HCT116 (cell line): Measurements from ENCODE around the gene SKAP1. TPM values are rescaled to one million over a fixed set of nuclear protein-coding genes. Genes with fewer than 3 reads are reported as not detected.

Source experiments
- ATAC-seq: fragments of 200-7000 bp; cut with Tn5 transposase; 2 replicates; pipeline ENCODE4 v1.9.1; 2020; ENCODE audit warnings: mild to moderate bottlenecking, moderate library complexity
- BruUV-seq: library from RNA; stranded (reverse); fragments of 400-500 nt; replicated peaks from 2 replicates; lab custom pipeline; 2021; lab: Mats Ljungman, UMichigan
- CTCF ChIA-PET: fragments of 300-600 bp; sonication (Branson Sonifier 250); formaldehyde crosslinking; loops from one replicate; lab custom pipeline; 2021; ENCODE audit warnings: antibody characterized with exemption; lab: Charles Lee
- POLR2A ChIA-PET: fragments of 300-600, 350-600 bp; sonication (Branson Sonifier 250); formaldehyde crosslinking; loops from one replicate; lab custom pipeline; 2021; ENCODE audit warnings: antibody characterized with exemption; lab: Charles Lee
- RAD21 ChIA-PET, 2 experiments: fragments of 300-600 bp; sonication (Branson Sonifier 250); formaldehyde crosslinking; loops; one replicate each; lab custom pipeline; 2023; ENCODE audit warnings: low total read pairs in 2 of 2; ENCODE audit not compliant: uncharacterized antibody in 2 of 2, unreplicated experiment in 2 of 2, low non-redundant PET in 1 of 2; lab: Charles Lee
- DNase-seq: peaks from one replicate; pipeline ENCODE4 v3.0.0-alpha.2; 2010; ENCODE audit warnings: low read depth, low spot score
- H2AFZ ChIP-seq: fragments of 200-600 bp; shearing (Covaris generic), sonication (generic); 2 replicates; pipeline ENCODE4 v1.6.1; 2017; ENCODE audit warnings: low read depth, mixed run types, mixed read lengths, antibody characterized with exemption, low read length; ENCODE audit not compliant: poor library complexity, severe bottlenecking
- H3K27ac ChIP-seq: 2 replicates; pipeline ENCODE4 v1.5.1; 2012; ENCODE audit warnings: low read depth, low read length
- H3K27me3 ChIP-seq: fragments of 200-600 bp; sonication (generic); 2 replicates; pipeline ENCODE4 v1.6.1; 2016; ENCODE audit warnings: mixed run types, low read length, mixed read lengths; ENCODE audit not compliant: insufficient read depth
- H3K36me3 ChIP-seq, 2 experiments: fragments of 200-500 bp in 1 of 2; fragments of 200-600 bp in 1 of 2; sonication (Bioruptor generic) in 1 of 2; sonication (generic) in 1 of 2; 2 replicates each; pipeline versions ENCODE4 v1.5.1 to v1.6.1; 2014 to 2016; ENCODE audit warnings: low read length in 2 of 2, inconsistent platforms in 1 of 2, mixed read lengths in 1 of 2, mixed run types in 1 of 2; ENCODE audit not compliant: insufficient read depth in 2 of 2, control insufficient read depth in 1 of 2
- H3K4me1 ChIP-seq, 2 experiments: fragments of 200-600 bp in 1 of 2; sonication (generic) in 1 of 2; 2 replicates each; pipeline versions ENCODE4 v1.5.1 to v1.6.1; 2012 to 2017; ENCODE audit warnings: low read length in 2 of 2, inconsistent platforms in 1 of 2, mild to moderate bottlenecking in 1 of 2, mixed read lengths in 1 of 2, mixed run types in 1 of 2, moderate library complexity in 1 of 2; ENCODE audit not compliant: insufficient read depth in 2 of 2, control insufficient read depth in 1 of 2
- H3K4me2 ChIP-seq: fragments of 200-600 bp; sonication (generic); 2 replicates; pipeline ENCODE4 v1.6.1; 2017; ENCODE audit warnings: mixed run types, low read length, mixed read lengths
- H3K4me3 ChIP-seq, 2 experiments: fragments of 200-600 bp in 1 of 2; sonication (generic) in 1 of 2; replicated peaks in 1 of 2; 2 replicates each; pipeline ENCODE4 v1.5.1; 2011 to 2016; ENCODE audit warnings: low read length in 2 of 2, control low read depth in 1 of 2, low read depth in 1 of 2, mild to moderate bottlenecking in 1 of 2, mixed read lengths in 1 of 2, mixed run types in 1 of 2
- H3K79me2 ChIP-seq: fragments of 200-600 bp; sonication (generic); 2 replicates; pipeline ENCODE4 v1.6.1; 2017; ENCODE audit warnings: mild to moderate bottlenecking, mixed run types, low read length, moderate library complexity, mixed read lengths; ENCODE audit not compliant: insufficient read depth
- H3K9ac ChIP-seq: fragments of 200-600 bp; sonication (generic); 2 replicates; pipeline ENCODE4 v1.6.1; 2016; ENCODE audit warnings: low read length, mixed read lengths
- H3K9me2 ChIP-seq: fragments of 200-600 bp; sonication (generic), shearing (Covaris generic); 2 replicates; pipeline ENCODE4 v1.6.1; 2017; ENCODE audit warnings: mixed run types, mild to moderate bottlenecking, moderate library complexity; ENCODE audit not compliant: insufficient read depth
- H3K9me3 ChIP-seq, 2 experiments: fragments of 200-500 bp in 1 of 2; fragments of 200-600 bp in 1 of 2; sonication (Bioruptor generic) in 1 of 2; sonication (generic) in 1 of 2; 2 replicates each; pipeline ENCODE4 v1.6.1; 2014 to 2017; ENCODE audit warnings: low read length in 2 of 2, mixed read lengths in 2 of 2, inconsistent platforms in 1 of 2, low read depth in 1 of 2, mild to moderate bottlenecking in 1 of 2, mixed run types in 1 of 2, moderate library complexity in 1 of 2; ENCODE audit not compliant: control insufficient read depth in 1 of 2, insufficient read depth in 1 of 2
- H4K20me1 ChIP-seq: fragments of 200-600 bp; sonication (generic), shearing (Covaris generic); 2 replicates; pipeline ENCODE4 v1.6.1; 2017; ENCODE audit warnings: mixed run types, mild to moderate bottlenecking, moderate library complexity; ENCODE audit not compliant: insufficient read depth
- CTCF ChIP-seq, 3 experiments: fragments of 200-600 bp in 1 of 3; sonication (generic) in 1 of 3; IDR thresholded peaks in 2 of 3; conservative IDR thresholded peaks in 1 of 3; 2 replicates each; pipeline ENCODE4 v1.5.1; 2012 to 2017; ENCODE audit warnings: low read depth in 2 of 3, low read length in 2 of 3, antibody characterized with exemption in 1 of 3, borderline replicate concordance in 1 of 3, control low read depth in 1 of 3, mild to moderate bottlenecking in 1 of 3, mixed read lengths in 1 of 3, mixed run types in 1 of 3, moderate library complexity in 1 of 3; ENCODE audit not compliant: insufficient read depth in 1 of 3
- EGR1 ChIP-seq: IDR thresholded peaks from 2 replicates; pipeline ENCODE4 v1.6.1; 2012; ENCODE audit warnings: low read depth
- EZH2 ChIP-seq: fragments of 200-600 bp; sonication (generic); IDR thresholded peaks from 2 replicates; pipeline ENCODE4 v1.6.1; 2017; ENCODE audit warnings: antibody characterized with exemption, mixed run types
- FOSL1 ChIP-seq: IDR thresholded peaks from 2 replicates; pipeline ENCODE4 v1.6.1; 2012; ENCODE audit warnings: low read depth
- JUND ChIP-seq: IDR thresholded peaks from 2 replicates; pipeline ENCODE4 v1.6.1; 2012
- POLR2A ChIP-seq: IDR thresholded peaks from 2 replicates; pipeline ENCODE4 v1.7.0; 2011; ENCODE audit warnings: borderline replicate concordance; ENCODE audit not compliant: insufficient read depth, insufficient read length; ENCODE audit errors: extremely low read depth
- REST ChIP-seq: IDR thresholded peaks from 2 replicates; pipeline ENCODE4 v1.6.1; 2012; ENCODE audit warnings: low read depth
- TCF7L2 ChIP-seq: IDR thresholded peaks from 2 replicates; pipeline ENCODE4 v1.7.0; 2011; ENCODE audit warnings: borderline replicate concordance, inconsistent platforms; ENCODE audit not compliant: insufficient read depth, insufficient read length; ENCODE audit errors: extremely low read depth
- ZNF274 ChIP-seq: fragments of 200-500 bp; sonication (Bioruptor generic); IDR thresholded peaks from 2 replicates; pipeline ENCODE4 v1.6.1; 2014; ENCODE audit warnings: mild to moderate bottlenecking, low read depth, low read length, inconsistent platforms
- intact Hi-C: fragments of 100-400 bp; cut with micrococcal nuclease; formaldehyde crosslinking; loops from 2 replicates; pipeline ENCODE4 v1.10.0; 2022
- total RNA-seq: library from RNA; stranded (reverse); gene quantifications from one replicate; pipeline ENCODE4 v1.2.1, GENCODE V29; 2021; ENCODE audit not compliant: unreplicated experiment

SKAP1 gene
- total RNA-seq, 1 experiment from 2014 or later, result 12.4 TPM

GRCh38 chr17:48100591-48101011 lies 329.4 kb downstream of the SKAP1 start:
- BruUV-seq, result no TSS peak
- Histone ChIP-seq H3K9ac (peak overlapping the region; percentile 80), H3K9me2 (no peaks in the 10 kb centered on the region), H3K27ac (peak overlapping the region; percentile 95), H4K20me1 (peaks cover 6% of the 10 kb centered on the region; the same call in 1 of the 2 replicates), H3K9me3 (peaks cover 0 to 4% of the 10 kb centered on the region in 2 experiments; a peak in 1 of 4 replicates), H2AFZ (no peak overlapping the region), H3K79me2 (peaks cover 56% of the 10 kb centered on the region), H3K36me3 (peaks cover 4 to 5% of the 10 kb centered on the region in 2 experiments; a peak in 2 of 4 replicates), H3K4me3 (peak overlapping the region; percentile 93 to 94), H3K27me3 (no peaks in the 10 kb centered on the region), H3K4me2 (peak overlapping the region; percentile 79), H3K4me1 (peaks cover 12 to 34% of the 10 kb centered on the region in 2 experiments)
- POLR2A ChIA-PET, result interaction anchor here (1.3 to 2.9 kb wide), 6 partner anchors 11 to 130 kb away, joined by 4 to 15 read pairs (median 5); partner anchors contain the start of genes CDK5RAP3 and NFE2L1
- TF ChIP-seq TCF7L2 (no peak), ZNF274 (no peak), POLR2A (no peak), EGR1 (no peak), CTCF (IDR thresholded peaks at IDR 0.05 in 2 of 3, conservative IDR thresholded peaks at IDR 0.05 in 1 of 3; ENCODE audit: borderline replicate concordance in 1 of 3, insufficient read depth in 1 of 3, low read depth in 2 of 3, low read length in 2 of 3) (no peak), EZH2 (no peak), JUND (no peak), REST (no peak), FOSL1 (no peak)
- peak; percentile 68 for DNase-seq
- CTCF ChIA-PET, result interaction anchor here (0.7 to 4.2 kb wide), 4 partner anchors 17 to 77 kb away, joined by 4 to 23 read pairs (median 12); no protein-coding TSS in a partner anchor
- ATAC-seq, result peak; percentile 58
- RAD21 ChIA-PET, result no interaction called here
- intact Hi-C loops, result no loop called here
